ENCODE measurements around the gene GALNTL6. TPM values are rescaled to one million over a fixed set of nuclear protein-coding genes. Genes with fewer than 3 reads are reported as not detected.

GALNTL6 gene
- total RNA-seq, 4 donors from 2014 or later = not detected

DNA sequence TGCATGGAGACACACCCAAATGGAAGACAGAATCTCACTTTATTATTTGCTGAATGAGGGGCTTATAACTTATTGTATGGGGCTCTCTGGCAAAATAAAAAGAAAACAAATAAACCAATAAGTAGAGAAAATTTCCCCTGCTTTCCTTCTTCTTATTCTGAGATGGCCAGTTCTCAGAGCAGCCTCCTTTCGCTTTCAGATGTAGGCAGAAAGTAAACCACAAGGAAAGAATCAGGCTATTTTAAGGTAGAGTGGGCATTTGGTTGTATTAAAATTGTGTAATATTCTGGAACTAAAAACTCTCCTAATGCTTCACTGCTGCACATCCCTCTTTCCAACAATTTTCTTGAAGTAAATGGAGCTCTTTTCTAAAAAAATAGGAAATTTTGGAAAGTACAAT is 241.8 kb downstream of the GALNTL6 start:
- TF ChIP-seq, protein P1, sequence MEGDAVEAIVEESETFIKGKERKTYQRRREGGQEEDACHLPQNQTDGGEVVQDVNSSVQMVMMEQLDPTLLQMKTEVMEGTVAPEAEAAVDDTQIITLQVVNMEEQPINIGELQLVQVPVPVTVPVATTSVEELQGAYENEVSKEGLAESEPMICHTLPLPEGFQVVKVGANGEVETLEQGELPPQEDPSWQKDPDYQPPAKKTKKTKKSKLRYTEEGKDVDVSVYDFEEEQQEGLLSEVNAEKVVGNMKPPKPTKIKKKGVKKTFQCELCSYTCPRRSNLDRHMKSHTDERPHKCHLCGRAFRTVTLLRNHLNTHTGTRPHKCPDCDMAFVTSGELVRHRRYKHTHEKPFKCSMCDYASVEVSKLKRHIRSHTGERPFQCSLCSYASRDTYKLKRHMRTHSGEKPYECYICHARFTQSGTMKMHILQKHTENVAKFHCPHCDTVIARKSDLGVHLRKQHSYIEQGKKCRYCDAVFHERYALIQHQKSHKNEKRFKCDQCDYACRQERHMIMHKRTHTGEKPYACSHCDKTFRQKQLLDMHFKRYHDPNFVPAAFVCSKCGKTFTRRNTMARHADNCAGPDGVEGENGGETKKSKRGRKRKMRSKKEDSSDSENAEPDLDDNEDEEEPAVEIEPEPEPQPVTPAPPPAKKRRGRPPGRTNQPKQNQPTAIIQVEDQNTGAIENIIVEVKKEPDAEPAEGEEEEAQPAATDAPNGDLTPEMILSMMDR (IDR thresholded peaks at IDR 0.05; ENCODE audit: low read depth) = no peak

DNA sequence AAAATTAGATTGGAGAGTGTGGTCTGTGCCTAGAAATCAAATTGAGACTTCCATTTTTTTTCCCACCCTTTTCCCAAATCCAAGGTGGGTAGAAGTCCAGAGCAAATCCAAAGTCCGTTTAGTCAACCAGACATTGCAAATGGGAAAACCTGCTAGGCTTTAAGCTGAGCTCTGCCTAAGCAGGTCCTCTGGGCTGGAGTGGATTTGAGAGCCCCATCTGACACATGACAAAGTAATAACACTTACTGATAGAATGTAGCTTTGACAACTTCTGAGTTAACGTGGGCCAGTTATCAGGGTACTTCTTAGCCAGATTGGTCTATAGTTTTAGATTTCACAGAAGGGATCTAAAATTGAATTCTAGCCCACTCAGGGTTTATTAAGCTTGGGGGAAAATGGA is 242.3 kb downstream of the GALNTL6 start:
- TF ChIP-seq, protein P1 (IDR thresholded peaks at IDR 0.05; ENCODE audit: low read depth) = no peak

DNA sequence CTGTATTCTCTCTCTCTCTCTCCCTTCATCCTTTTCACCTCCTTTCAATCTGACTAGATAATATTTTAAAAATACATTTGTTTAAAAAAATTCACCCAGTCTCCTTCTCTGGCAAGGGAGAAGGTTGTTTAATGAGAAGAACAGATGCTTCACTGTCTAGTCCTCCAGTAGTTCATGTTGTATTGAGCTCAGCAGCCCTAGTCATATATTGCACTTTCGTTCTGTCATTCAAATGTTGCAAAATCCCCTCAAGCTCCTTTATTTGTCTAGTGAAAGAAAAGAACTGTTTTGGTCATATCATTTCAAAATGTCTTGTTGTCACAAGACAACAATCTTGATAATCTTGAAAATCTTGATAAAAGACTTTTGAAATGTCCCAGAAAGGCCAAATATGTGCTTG is 248.0 kb downstream of the GALNTL6 start:
- TF ChIP-seq, protein P1 (IDR thresholded peaks at IDR 0.05; ENCODE audit: low read depth) = no peak

DNA sequence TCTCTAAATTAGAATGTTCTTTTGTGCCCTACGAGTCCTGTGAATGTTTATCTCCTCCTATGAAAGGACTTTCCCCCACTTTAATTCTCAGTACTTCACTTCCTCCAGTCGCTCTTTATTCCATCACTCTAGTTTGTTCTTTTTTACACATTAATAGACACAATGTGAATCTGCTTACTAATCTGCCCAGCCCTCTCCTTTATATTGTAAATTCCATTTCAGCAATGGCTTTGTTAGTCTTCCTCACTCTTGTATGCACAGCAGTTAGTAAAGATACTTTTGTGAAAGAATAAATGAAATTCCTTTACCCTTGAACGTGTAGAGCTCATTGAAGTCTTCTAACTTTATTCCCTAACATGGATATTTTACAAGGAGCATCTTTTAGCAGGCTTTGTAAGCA is 255.3 kb downstream of the GALNTL6 start:
- TF ChIP-seq, protein P1 (IDR thresholded peaks at IDR 0.05; ENCODE audit: low read depth) = no peak

DNA sequence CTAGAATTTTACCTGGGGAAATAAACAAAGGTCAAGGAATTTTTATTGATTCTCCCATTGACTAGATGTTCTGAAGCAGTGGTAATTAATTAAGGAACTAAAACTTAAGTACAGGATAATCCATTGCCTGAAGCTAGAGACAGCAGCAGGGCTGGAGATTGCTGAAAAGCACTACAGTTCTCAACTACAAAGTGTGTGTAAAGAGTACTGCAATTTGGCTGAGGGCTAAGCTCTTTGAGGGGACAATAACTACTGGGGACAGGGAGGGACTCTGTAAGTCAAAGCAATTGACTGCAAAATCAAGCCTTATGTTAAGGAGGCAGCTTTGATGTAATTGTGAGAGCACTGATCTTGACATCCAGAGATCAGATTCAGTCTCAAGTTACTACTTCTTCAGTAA is 260.4 kb downstream of the GALNTL6 start:
- TF ChIP-seq, protein P1 (IDR thresholded peaks at IDR 0.05; ENCODE audit: low read depth) = no peak

DNA sequence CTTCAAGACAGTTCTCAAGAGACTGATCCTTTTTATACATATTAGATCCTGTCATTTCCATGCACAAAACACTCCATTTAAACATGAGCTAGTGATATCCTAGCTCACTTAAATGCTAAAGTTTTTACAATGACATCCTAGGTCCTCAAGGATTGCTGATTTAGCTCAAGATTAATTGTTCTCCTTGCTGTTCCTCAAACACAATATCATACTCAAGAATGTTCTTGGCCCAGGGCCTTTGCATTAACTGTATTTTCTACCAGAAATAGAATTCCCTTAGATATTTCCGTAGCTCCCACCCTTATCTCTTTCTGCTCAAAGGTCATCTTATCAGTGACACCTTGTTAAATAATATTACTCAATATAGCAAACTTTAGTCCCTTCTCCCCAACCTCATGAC is 270.1 kb downstream of the GALNTL6 start:
- TF ChIP-seq, protein P1 (IDR thresholded peaks at IDR 0.05; ENCODE audit: low read depth) = no peak

DNA sequence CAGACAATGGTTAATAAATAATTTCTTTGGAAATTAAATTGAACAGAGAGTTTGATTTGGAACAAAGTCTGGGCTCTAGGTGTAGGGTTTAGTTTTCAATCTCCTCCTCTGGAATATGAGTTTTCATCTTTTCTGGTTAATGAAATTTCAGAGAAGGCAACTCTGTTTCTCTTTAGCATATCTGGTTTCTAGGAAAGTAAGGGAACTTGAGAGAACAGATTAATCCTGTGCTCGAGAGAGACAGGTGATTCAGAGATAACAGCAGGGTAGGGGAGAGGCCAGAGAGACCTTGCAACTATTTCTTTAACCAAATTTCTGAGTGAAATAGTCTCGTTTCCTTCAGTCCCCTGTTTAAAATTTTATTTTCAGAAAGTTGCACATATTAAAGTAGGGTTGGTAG is 275.4 kb downstream of the GALNTL6 start:
- TF ChIP-seq, protein P1 (IDR thresholded peaks at IDR 0.05; ENCODE audit: low read depth) = no peak
